Daoy (cell line): ENCODE data around the gene RNF113B. TPM values are rescaled to one million over a fixed set of nuclear protein-coding genes. Genes with fewer than 3 reads are reported as not detected.

Source experiments
- DNase-seq: peaks from one replicate; pipeline ENCODE4 v3.0.0-alpha.2; 2015; ENCODE audit warnings: low read depth
- total RNA-seq: library from RNA; depleted of rRNA; stranded (reverse); fragments of >200 nt; shearing (Covaris generic); gene quantifications from 2 replicates; pipeline ENCODE4 v1.2.3, GENCODE V29; 2014; rRNA removed

The RNF113B gene
- not detected in 2 replicates for total RNA-seq

GRCh38 chr13:98176777-98177608 lies at the start of gene RNF113B:
Gene RNF113B, minus strand, starts transcription at chr13:98177269. Its CDS starts 33 bp downstream, at chr13:98177236.
- no peak for DNase-seq

- DNase-seq: no peak
Measured at GRCh38 chr13:98226496-98226895, 49.4 kb upstream of the RNF113B start.

DNA sequence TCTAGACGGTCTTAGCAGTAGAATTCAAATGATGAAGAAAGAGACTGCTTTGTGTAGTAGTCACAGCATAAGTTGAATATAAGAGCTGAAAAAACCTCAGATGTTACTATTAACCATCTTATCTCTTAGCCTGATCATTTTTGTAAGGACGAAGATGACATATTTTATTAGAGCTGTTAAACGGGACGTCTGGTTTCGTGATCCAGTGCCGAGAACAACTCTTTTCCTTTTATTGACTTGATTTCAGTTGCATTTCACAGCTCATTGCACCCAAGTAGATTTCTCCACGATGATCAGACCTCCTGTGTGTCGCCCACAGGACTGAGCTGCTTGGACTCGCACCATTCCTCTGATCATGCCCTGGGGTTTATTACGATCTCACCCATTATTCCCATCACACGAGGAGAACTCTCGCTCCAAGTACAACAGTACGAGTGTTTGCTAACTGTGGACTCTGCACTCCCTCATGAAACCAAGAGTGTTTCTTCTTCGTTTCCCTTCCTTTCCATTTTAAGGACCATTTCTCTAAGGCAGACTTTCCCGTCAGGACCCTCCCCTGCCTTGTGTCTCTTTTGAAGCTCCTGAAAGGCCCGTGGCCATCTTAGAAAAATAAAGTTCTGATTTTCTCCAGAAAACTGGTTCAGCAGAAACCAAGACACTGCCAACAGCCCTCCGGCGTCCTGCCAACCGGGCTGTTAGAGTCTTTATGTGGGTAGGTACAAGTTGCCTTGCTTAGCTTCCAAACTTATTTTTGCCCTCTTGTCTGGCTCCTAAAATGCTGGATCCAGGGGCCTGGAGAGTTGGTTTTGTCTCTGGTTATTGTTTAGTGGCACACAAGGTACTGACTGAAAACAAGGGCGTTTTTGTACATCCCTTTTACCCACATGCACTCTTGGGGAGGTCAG lies 48.2 kb upstream of the RNF113B start:
- DNase-seq: no peak

DNA sequence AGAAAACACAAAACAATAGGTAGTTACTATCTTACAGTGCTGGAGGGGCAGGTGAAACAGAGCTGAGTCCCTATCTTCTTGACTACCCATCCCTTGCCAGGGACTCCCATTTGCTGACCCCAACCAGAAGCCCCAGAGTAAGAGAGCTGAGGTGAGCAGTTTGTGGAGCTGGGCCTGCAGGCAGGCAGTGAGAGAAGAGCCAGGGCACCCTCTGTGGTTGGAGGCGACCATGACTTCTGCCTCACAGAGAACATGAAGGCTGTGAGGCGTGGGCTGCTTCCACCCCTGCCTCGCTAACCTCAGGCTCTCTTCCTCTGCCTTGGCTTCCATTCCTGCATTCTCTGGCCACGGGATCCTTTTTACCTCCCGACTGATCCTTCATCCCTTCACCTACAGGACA lies 47.5 kb upstream of the RNF113B start:
- DNase-seq: no peak

DNA sequence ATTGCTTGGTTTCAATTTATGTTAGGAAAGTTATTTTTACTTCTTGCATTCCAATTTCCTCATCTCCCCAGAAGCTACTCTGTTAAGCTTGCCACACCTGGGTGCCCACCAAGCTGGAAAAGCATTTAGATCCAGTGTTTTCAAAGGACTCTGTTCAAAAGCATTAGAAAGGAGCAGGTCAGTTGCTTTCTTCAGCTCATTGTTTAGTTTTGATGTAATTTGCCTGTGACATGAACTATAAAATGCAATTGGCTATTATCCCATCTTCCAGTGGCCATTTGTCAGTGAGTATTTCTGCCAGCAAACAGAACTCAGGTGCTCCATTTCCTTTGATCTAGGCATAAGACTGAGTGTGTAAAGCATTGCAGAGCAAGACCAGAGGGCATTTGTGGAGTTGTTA lies 46.7 kb upstream of the RNF113B start:
- DNase-seq: no peak

- DNase-seq: no peak
Measured at GRCh38 chr13:98222816-98223215, 45.7 kb upstream of the RNF113B start.

- DNase-seq: peak; percentile 16
Measured at GRCh38 chr13:98222081-98222554, 45.0 kb upstream of the RNF113B start.

DNA sequence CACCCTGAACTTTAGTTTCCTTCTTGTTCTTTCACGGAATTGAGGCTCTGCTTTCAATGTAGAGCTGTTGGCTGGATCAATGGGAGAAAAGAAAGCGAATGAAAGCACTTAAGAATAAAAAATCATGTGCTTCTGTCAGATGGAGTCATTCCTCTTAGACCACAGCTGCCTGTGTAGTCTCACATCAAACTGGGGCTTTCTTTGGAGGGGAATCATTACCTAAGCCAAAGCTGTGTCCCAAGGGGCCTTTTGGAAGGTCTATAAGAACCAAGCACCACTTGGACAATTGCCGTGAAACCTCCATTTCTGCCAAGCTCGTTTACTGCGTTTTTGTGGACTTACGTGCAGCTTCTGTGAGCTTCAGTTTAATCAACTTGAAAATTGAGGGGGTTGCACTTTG lies 44.2 kb upstream of the RNF113B start:
- DNase-seq: no peak

DNA sequence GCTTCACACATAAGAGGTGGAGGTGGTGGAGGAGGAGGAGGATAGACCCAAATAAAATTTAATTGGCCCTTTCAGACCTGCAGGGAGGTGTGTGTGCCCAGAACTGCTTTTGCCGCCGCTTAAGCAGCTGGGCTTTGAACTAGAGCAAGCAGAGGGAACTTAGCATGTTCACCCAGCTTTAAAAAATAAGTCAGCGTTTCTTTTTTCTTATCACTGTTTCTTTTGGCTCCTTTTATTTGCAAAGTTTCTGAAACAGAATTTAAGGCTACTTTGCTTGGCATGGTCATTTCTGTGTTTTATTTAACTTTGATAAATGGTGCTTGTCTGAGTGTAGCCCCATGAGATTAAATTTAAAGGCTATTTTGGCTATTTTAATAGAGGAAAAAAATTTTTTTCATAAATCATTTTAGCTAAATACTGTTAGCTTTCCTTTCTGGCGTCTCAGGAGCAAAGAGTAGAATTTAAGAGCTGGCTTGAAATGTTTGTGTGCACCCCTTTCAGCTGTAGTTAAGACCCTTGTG lies 43.3 kb upstream of the RNF113B start:
- no peak for DNase-seq

- no peak for DNase-seq
Measured at GRCh38 chr13:98219685-98220084, 42.6 kb upstream of the RNF113B start.

DNA sequence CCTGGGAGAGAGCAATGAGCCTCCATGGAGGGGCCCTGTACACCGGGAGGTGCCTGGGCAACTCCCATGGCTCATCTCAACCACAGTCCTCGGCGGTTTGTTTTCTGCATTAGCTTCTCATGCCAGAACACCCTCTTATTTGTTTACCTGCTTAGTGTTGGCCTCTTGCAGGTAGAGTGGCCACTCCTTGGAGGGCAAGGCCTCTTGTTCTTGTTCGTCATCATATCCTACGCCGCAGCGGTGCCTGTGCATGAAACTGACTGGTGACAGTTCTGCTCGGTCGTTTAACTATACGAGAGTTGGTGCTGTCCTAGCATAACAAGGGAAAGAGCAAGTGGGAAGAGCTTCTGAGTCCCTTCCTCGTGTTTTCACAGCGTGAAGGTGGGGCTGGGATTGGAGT lies 40.5 kb upstream of the RNF113B start:
- DNase-seq: no peak

GRCh38 chr13:98216711-98217285 lies 39.7 kb upstream of the RNF113B start:
- DNase-seq: no peak

GRCh38 chr13:98216135-98216565 lies 39.1 kb upstream of the RNF113B start:
- peak; percentile 64 for DNase-seq

GRCh38 chr13:98215508-98215907 lies 38.4 kb upstream of the RNF113B start:
- DNase-seq: no peak

- DNase-seq: no peak
Measured at GRCh38 chr13:98214707-98215106, 37.6 kb upstream of the RNF113B start.

DNA sequence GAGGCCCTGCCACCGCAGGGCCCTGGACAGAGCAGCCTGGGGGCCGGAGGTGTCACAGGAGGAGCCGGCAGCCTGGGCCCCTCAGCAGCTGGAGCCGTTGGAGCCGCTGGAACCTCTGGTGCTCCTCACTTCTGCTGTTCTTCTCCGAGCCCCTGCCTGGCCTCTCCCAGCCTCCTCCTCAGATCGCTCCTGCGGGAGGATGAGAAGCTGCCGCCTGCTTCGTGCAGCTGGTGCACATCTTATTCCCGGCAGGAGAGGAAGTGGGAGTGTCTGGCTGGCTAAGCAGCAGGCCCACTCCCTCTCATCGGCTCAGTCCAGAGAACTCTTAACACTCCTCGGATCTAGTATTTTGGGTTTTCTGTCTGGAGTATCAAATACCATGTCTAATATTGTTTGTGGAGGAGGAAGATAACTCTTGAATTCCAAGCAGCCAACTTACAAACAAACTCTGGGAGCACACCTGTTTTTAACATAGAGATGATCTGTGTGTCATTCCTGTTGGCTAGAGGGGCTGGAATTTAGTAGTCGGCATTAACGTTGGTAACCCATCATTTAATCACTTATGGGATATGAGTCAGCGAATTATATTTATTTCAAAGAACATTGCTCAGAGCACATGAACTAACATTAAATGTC lies 37.1 kb upstream of the RNF113B start:
- DNase-seq: no peak

DNA sequence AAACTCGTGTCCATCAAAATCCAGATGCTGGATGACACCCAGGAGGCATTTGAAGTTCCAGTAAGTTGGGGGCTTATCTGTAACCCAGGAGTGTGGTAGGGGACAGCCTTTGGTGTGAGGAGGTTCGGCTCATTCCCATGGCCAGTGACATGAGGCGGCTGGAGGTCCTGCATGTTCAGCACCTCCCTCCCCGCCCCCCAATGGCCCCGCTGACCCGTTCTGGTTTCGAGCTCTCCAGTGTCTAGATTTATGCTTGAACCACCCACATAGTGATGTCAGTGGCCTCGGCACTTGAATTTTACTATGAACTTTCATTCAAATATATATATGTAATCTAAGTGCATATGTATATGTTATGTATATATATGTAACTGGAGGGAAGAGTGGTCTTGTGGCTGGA lies 36.3 kb upstream of the RNF113B start:
- no peak for DNase-seq

- no peak for DNase-seq
Measured at GRCh38 chr13:98212763-98213162, 35.7 kb upstream of the RNF113B start.

GRCh38 chr13:98208606-98209005 lies 31.5 kb upstream of the RNF113B start:
- no peak for DNase-seq

GRCh38 chr13:98207416-98207815 lies 30.3 kb upstream of the RNF113B start:
- no peak for DNase-seq

DNA sequence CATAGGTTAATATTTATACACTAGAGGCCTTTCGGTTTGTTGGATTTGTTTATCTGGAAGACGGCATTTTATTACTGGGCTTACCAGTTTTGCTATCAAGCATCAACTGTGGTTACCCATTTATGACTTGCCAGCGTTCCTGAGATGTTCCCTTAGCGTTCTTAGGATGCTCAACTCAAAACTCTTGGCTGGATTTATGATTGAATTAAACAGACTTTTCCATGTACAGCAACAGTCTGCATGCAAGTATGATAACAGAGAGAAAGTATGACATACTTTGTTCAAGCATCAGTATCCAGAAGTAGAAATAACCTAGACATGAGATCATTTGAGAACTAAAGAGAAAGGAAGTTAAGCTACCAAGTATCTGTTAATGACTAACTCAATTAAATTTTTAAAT lies 29.9 kb upstream of the RNF113B start:
- no peak for DNase-seq
